ENCODE results near the gene STAM2.

STAM2 gene

GRCh38 chr2:152067823-152068222 lies 107.7 kb downstream of the STAM2 start:
- DNase-seq, result no peak
